Activated T-helper 1 cell treated with Interleukin-2 at 50 U/mL for 16 hours (primary cell): ENCODE results near the gene SEMA3C.

Experiments
- DNase-seq: peaks from one replicate; pipeline ENCODE4 v3.0.0-alpha.2; 2020; ENCODE audit warnings: low read depth

The SEMA3C gene

DNA sequence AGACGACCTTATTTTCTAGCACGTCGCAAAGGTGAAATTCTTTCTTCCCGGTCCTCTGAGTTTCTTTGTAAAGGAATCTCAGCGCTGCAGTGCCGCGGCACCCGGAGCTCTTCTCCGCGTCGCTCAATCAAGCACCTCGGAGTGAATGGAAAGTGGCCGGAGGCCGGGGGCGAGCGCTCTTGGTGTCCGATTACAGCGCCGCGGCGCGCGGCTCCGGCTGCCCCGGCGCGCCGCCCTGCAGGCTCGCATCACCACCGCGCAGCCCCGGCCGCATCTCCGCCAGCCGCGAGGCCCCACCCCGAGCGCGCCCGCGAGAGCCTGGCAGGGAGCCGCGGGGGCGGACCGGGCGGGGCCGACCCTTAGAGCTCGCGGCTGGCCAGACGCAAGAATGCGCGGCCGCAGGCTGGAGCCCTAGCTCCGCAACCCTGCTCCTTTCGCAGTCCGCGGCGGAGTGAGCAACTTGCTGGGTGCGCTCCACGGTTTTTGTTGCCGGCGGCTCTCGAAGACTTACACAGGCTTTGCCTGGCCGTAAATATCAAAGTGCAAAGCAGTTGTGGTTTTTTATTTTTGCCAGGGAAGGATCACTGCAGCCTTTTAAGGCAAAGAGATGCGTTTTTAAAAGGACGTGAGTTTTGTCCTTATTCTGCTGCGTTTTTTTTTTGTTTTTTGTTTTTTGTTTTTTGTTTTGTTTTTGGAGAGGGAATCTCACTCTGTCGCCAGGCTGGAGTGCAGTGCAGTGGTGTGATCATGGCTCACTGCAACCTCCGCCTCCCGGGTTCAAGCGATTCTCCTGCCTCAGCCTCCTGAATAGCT, at the start of gene SEMA3C:
SEMA3C (minus strand) TSS at position 143 of the 813 bp plus-strand sequence. CDS start 2,270 bp downstream, outside the sequence.
- DNase-seq: no peak

DNA sequence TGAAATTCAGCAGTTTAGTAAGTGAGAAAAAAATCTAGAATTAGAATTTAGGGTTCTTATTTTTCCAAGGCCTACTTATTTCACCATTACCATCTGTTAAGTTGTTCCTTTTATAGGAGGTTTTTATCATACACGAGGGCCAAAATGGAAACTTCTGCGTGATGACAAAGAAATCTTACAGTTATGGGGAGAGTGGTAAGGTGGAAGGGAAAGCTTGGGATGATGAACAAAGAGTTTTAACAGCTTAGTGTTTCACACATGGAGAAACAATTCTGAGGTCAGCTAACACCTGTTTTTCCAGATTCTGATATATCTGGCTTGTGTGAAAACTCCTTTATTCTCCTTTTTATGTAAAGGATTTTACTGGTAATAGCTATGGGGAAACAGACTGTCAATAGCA, 49.8 kb upstream of the SEMA3C start:
- no peak for DNase-seq

DNA sequence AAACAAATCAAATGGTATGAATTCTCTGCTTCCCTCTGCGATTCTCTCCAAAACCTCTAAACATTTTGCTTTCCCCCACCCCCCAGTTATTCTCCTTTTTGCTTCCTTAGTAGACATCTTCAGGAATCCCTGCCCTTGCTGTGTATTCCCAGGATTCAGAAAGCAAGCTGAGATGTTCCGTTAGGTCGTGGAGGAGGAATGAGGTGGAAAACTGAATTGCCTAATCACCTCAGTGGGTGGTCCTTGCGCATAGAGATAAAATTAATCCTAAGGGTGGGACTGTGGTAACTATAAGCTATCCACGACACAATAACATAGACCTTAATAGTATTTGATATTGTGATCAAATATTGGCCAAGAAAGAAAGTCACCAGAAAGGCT, 49.1 kb upstream of the SEMA3C start:
- no peak for DNase-seq

DNA sequence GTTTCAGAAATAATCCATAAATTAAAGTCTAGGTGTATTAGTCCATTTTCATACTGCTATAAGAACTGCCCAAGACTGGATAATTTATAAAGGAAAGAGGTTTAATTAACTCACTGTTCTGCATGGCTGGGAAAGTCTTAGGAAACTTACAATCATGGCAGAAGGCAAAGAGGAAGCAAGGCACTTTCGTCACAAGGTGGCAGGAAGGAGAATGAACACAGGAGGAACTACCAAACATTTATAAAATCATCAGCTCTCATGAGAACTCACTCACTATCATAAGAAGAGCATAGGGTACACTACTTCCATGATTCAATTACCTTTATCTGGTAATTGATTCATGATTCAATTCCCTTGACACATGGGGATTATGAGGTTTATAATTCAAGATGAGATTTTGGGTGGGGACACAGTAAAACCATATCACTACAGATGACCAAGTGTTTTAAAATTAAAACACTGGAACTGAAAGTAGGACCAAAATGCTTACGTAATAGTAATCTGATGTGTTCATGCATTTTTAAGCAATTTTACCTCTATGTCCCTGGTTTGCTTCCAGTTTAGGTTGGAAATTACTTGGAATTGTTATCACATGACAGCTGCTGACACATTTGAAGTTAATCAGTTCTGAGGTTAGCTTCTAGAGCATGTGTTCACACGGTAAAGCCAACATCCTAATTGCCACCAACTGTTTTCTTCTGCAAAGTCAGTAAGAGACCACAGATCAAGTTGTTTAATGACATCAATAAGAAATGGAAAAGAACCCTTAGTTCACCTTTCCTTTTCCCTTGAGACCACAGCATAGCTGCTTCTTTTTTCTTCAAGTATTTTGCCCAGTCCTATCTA, 48.4 kb upstream of the SEMA3C start:
- DNase-seq: no peak

DNA sequence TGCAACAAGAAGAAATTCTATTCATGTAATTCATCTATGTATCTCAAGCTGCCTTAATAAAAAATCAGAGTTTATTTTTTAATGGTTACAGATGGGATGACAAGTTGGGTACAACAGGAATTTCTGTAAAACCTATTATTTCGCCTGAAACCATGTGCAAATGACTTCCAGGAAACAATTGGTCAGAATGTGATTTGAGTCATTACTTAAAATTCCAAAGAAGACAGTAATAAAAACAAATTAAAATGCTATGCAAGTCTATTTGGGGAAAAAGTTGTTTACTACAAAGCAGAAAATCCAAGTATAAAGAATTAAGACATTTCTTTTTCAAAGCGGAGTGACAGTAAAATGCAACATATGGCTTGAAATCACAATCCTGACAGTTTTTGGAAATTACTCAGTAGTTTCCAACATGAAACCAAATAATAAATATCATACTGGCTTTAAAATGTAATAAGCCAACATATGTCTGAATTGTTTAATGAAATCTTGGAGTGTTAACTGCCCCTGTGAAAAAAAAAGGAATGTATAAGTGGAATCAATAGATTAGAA, 41.5 kb upstream of the SEMA3C start:
- DNase-seq: no peak

DNA sequence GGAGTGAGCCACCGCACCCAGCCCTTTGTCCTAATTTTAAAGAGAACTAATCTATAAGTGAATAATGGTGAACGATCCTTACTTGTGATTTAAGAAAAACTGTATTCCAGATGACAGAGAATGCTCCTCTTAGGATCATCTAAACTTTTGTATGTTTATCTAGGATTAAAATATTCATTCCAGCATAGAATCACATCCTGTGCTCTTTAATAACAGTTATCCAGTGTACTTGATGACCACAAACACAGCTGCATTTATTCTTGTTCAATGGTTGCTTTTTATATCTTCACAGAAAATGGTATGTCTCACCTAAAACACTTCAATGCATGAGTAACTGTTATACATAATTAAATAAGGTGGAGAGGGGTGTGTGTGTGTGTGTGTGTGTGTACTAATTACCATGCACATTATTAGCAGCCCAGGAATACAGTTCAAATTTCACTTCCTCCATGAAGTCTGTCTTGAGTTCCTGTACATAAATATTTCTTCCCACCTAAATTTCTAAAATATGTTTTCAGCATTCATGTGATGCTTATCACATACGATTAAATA, 38.5 kb upstream of the SEMA3C start:
- no peak for DNase-seq

DNA sequence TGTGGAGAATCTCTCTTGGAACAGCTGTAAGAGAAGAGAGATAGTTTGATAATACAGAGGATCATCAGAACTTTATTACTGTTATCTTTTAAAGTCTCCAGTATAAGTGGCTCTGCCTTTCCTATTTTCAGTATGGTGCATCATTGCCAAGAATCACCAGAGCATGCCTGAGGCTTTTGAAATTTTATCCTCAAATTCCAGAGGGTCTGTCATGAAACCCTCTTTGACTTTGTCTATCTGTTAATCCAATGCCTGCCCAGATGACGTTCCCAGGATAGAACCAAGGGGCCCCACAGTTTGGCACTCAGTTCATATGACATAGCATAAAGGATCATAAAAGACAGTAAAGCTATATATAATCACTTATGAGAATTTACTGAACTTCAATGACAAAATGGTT, 35.3 kb upstream of the SEMA3C start:
- no peak for DNase-seq

DNA sequence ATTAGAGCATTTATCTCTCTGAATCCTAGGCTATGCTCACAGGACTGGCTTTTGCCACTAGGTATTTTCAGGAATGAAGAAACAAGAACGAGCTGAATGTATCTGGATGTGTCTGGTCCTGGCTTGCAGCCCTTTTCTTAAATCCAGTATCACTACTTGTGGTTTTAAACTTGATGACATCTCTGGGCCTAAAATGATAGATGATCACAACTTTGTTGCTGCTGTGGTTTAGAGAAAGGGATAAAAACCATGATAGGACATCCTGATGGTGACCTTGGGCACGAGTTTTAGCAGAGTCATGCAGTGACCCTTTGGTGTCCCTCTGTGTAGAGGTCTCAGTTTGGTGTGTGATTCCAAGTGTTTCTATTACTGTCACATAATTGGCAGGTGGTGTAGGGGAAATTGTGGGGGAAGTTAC, 31.7 kb upstream of the SEMA3C start:
- DNase-seq: no peak

DNA sequence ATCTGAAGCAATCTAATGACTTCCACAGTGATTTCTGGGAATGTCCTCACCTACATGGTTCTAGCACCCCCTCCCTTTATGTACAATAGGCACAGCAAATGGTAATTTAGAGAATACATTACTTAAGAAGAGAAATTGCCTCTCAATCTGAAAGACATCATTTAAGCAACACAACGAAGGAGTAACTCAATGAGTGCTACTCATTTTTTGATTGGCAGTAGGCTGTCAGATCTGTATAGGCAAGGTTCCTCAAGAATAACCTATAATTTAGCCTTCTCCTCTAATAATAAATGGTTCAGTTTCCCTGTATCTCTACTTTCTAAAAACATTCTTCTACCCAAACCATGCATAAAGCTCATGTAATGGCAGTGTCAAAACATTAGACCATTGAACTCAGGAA, 30.6 kb upstream of the SEMA3C start:
- no peak for DNase-seq

DNA sequence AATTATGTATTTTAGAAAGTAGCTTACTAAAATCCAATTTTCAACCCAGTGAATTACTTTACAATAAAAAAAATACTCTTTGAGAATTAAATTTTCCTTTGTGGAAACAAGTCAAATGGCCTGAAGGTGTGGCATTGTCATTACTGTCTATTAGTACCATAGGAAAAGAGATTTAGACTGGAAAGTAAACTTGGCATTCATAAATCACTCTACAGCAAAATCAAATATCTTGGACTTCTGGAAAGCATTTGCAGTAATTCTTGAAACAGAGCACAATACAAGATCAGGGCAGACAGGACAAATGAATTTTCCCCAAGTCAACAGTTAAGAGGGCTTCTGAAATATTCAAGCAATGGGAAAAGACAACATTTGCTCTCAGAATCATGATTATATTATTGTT, 28.0 kb upstream of the SEMA3C start:
- DNase-seq: no peak

DNA sequence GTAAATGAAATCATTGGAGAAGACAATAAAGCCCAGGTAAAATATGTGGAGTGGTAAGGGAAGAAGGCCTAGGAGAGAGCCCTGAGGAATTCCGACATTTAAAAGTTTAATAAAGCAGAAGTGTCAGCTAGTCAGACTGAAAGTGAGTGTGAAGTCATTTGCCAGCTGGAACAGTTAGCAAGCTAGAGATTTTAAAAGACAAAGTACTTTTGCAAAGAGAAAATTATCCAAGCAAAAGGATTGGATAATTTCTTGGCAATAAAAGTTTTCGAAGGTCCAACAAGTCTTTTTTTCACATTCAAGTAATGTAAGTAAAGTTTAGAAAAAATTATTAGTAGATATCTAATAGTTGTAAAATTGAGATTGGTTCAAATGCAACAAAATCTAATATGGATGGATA, 27.1 kb upstream of the SEMA3C start:
- DNase-seq: no peak

DNA sequence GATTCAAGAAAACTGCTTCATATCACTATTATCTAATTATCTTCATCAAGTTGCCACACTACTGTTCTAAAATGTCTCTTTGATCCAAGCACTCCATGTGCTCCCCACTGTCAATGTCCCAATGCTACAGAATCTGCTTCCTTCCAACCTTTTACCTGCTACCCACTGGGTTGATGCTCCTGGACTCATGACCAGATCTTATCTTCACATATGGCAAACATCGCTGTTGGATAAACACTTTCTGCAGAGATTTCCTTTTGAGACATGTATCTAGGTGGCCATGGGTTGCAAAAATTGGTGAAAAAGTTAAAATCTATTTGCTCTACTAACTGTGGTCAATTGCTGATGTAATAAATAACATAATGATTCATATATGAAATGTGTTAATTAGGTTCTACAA, 24.5 kb upstream of the SEMA3C start:
- no peak for DNase-seq

DNA sequence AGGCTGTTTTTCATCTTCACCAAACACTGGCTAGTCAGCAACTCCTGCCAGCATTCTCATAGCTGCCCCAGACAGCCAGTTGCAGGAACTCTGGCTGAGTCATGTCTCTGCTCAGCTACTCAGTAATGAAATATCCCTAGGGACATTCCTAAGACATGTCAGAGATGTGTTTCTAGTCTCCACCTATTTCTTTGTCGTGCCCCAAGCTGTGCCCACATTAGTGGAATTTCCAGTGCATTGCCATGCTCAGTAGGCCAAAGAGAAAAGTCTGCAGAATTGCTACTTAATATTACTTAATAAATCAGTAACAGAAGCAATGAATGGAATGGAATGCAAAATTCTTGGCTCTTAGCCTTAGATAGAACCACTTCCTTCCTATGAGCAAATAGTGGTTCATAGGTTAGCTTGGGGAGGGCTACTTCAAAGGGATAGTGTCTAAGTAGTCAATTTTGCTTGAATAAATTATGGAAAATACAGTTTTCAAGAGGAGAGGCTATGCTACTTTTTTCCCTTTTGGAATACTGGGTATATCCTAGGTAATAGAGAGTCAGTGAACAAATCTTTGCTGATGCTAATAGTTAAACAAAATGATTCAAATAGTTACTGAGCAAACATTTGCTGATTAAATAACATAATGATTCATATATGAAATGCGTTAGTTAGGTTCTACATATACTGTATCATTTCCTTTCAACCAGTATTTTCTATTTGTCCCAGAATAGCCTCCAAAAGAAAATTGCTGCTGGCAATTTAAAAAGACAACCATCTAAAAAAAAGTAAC, 23.6 kb upstream of the SEMA3C start:
- DNase-seq: no peak

DNA sequence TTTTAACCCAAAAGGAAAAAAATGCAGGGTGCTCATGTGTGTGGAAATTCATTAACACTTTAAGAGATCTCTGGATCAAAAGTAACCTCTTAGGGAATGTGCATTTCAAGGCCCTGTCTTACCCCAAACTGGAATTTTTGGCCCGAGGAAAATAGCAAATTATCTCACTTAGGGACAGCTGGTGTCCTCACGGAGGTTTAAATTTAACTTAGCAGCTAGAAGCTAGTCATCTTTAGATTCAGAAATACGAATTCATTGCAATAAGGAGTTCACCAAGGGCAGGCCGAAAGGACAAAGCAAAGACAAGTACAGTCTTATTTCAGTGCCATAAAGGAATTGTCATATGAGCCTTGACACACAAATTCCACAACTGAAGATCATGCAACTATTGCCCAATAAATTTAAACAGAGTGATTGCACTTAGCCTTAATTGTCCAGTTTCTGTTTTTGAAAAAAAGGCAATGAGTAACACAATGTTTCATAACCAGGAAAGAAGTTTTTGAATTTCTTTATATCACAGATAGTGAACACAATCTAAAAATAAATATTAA, 22.4 kb upstream of the SEMA3C start:
- DNase-seq: no peak

DNA sequence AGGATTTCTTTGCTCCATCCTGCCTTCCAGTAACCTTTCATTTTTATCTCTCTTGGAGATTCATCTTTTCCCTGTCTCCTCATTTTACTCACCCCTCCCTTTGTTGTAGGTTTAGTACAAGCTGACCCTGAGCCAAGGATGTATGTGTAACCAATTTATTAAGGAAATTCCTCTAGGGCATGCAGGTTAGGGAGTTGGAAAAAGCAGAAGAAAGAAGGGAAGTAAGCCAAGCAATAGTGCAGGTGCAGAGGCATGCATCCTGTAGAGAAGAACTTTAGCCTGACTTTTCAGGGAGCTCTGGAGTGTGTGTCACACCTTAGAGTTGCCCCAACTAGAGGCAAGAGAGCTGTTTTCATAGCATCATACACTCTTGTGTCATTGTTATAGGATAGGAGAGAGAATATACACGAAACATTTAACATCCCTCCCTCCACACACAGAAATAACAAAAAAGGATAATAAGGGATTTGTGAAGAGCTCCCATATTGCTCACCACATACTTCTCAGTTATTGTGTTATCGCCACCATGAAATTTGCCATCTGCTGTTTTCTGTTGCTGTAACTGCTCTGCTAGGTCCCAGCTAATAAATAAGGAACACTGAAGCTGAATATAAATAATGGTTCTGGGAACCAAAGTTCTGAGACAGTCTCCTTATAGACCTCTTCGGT, 21.8 kb upstream of the SEMA3C start:
- no peak for DNase-seq

DNA sequence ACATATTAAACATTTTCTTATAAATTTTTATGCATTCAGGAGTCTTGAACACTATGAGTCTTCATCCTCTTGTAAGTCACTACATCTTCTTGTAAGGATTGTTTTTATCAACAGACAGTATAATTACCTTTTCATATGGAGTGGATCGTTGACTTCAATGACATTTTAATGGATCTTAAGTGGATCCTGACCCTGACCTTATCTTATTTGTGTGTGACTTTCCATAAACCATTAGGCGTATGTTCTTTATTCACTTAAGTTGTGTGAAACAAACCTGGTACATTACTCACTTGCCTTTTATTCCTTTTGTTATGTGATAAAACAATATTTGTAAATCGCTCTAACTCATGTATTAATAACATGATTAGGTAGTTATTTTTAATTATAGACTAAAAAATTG, 18.5 kb upstream of the SEMA3C start:
- no peak for DNase-seq

DNA sequence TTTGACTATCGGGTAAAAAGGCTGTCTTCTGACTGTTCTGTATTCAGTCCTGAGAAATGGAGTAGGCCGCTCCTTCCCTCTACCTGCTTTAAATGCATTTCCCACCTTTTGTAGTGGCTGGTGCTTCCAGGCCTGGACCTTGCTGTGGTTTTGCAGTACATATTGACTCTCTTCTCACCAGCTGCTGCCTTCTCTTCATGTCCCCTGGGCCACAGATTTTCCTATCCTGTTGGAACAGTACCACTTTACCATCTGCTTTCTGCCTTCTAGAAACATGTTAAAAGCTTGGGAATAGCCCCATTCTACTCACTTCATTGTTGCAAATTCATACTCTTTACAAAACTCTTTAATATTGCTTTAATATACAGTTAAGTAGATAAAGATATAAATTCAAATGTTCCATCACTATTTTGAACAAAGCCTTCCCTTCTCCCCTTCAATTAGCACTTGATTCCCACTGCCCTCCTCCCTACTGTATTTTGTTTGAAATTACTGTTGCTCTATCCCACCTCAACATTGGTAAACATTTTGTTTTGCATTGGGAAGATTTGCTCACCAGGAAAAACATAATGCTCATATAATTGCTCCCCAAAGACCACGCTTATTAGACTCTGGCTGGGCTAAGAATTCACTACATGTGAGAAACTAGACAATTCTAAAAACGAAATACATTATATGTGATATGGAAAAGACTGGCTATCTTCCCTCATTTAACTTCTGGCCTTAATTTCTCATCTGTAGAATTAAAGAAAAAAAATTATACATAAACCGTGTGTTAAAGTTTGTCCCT, 17.3 kb upstream of the SEMA3C start:
- DNase-seq: no peak

DNA sequence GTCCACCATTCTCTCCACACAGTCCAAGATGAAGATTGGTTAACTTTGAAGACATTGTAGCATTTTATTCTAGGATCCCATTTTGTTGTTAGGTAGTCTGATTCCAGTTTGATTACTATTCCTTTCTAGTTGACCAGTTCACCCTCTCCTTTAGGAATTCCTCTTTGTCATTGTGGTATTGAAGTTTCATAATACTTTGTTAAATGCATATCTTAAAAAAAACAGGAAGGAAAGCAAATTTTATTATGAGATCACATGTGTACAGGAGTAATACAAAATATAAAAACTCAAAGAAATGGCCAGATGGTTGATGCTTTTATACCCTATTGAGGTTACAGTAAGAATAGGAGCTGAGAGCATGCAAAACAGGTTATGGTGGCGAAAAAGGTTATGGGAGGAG, 15.5 kb upstream of the SEMA3C start:
- DNase-seq: no peak

DNA sequence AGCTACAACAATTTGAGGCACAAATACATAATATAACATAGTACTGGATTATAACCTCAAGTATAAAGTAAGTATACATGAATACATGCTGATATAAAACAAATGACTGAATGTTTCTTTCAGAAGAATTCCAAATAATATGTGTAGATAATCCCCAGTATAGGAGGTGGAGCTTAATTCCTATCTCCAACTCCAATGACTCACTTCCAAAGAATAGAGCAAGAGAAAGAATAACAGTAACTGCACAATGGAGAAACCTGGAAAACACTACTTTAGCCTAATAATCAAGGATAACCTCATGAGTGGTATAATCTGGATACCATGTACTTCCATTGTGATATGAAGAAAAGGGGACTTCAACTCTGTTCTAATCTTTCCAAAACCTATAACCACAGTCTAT, 13.7 kb upstream of the SEMA3C start:
- DNase-seq: no peak

DNA sequence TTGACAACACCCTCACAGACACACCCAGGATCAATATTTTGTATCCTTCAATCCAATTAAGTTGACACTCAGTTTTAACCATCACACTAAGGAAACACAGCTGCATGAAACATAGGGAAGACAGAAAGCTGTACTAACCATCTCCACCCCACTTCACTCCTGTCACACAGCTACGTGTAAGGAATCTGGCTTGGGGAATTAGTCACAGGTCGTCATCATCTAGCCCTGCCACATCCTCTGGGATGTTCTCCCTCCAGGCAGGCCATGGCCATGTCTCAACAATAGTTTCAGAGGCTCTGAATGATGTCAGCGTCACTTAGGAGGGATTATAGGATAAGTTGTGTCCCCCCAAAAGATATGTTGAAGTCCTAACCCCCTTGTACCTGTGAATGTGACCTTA, 10.8 kb upstream of the SEMA3C start:
- no peak for DNase-seq
